Measurements from ENCODE around the gene GSN. TPM values are rescaled to one million over a fixed set of nuclear protein-coding genes. Genes with fewer than 3 reads are reported as not detected.
A peak's percentile ranks its signal among the peaks of the same experiment; 100 is the strongest.

GSN gene
- total and polyA plus RNA-seq, 9 of the 15 experiments (the other 6 are each of a cell fraction or from before 2014, with no cell fraction given) = 0.39 to 16.6 (median 8.2) TPM

DNA sequence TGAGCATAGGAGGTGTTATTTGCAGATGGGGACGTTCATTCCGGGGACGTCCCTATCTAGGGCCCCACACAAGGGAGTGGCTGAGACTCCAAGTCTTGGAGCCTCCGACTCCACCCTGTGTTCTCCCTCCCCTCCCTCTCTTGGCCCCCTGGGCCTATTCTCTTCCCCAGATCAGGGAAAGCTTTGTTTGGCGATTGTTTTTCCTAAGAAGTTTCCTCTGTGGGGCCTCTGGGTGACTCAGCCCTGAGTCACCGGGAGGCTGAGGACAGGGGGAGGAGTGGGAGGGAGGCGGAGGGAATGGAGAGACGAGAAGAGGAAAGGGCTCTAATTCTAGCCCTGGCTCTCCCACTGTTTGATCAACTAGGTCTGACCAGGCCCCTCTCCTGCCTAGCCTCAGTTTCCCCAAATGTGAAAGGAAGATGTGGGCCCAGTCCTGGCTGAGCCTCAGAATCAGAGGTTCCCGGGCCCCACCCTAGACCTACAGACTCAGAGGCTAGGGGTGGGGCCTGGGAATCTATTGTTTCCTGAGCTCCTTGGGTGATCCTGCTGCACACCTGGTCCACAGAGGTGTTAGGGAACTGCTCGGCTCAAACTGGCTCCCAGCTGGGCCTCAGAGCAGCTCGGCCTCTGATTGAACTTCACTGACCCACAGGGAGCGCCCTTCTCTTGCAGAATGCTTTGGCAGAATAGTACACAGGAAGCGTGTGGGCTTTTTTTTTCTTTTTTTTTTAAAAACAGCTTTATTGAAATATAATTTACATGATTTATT is 19.2 kb downstream of the GSN start (continued):
- TF ChIP-seq RREB1 (CRISPR knock-in tag; IDR thresholded peaks at IDR 0.05) (no peak), CCNT2 (IDR thresholded peaks at IDR 0.05; ENCODE audit: borderline replicate concordance, extremely low read depth, insufficient read length, low read depth, low read length) (peak; percentile 77), RCOR1 (IDR thresholded peaks at IDR 0.05; ENCODE audit: borderline replicate concordance in 1 of 2, low read depth in 2 of 2, low read length in 2 of 2) (peak in 1 of 2 experiments; percentile 77; a peak in 2 of 4 replicates), ETV5 (CRISPR knock-in tag; IDR thresholded peaks at IDR 0.05; ENCODE audit: low read depth) (peak; percentile 55; the same call in 1 of the 2 replicates), GATAD2A (IDR thresholded peaks at IDR 0.05) (peak; percentile 95), SETDB1 (IDR thresholded peaks at IDR 0.05; ENCODE audit: low read length) (no peak), MAFK (IDR thresholded peaks at IDR 0.05; ENCODE audit: low read length) (peak; percentile 52), E2F8 (IDR thresholded peaks at IDR 0.05; ENCODE audit: low read depth, partially characterized antibody) (peak; percentile 25), NR2C1 (IDR thresholded peaks at IDR 0.05) (no peak), NR2C1 (tag; IDR thresholded peaks at IDR 0.05) (no peak), STAT5A (IDR thresholded peaks at IDR 0.05; ENCODE audit: borderline replicate concordance, low read length) (peak; percentile 8; the same call in 1 of the 2 replicates), NBN (IDR thresholded peaks at IDR 0.05; ENCODE audit: low read depth) (peak; percentile 68; the same call in 1 of the 2 replicates), EP300 (IDR thresholded peaks at IDR 0.05; ENCODE audit: low read length) (peak; percentile 86), PHF20 (IDR thresholded peaks at IDR 0.05; ENCODE audit: partially characterized antibody) (no peak), BDP1 (IDR thresholded peaks at IDR 0.05; ENCODE audit: insufficient read depth, insufficient read length) (no peak), ETV1 (tag; conservative IDR thresholded peaks at IDR 0.05; ENCODE audit: low read depth) (peak; percentile 62), SREBF1 (IDR thresholded peaks at IDR 0.05; ENCODE audit: borderline replicate concordance, low read depth, low read length) (no peak)
- TF ChIP-seq, protein P1, sequence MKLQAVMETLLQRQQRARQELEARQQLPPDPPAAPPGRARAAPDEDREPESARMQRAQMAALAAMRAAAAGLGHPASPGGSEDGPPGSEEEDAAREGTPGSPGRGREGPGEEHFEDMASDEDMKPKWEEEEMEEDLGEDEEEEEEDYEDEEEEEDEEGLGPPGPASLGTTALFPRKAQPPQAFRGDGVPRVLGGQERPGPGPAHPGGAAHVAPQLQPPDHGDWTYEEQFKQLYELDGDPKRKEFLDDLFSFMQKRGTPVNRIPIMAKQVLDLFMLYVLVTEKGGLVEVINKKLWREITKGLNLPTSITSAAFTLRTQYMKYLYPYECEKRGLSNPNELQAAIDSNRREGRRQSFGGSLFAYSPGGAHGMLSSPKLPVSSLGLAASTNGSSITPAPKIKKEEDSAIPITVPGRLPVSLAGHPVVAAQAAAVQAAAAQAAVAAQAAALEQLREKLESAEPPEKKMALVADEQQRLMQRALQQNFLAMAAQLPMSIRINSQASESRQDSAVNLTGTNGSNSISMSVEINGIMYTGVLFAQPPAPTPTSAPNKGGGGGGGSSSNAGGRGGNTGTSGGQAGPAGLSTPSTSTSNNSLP (IDR thresholded peaks at IDR 0.05; ENCODE audit: borderline replicate concordance, low read depth, low read length) = peak; percentile 30; the same call in 1 of the 2 replicates

Measured in K562 (cell line).